SK-MEL-5 (cell line): ENCODE data around the gene PRCP. TPM values are rescaled to one million over a fixed set of nuclear protein-coding genes. Genes with fewer than 3 reads are reported as not detected.
"Not testable (repeated sequence)": the region's sequence is repeated elsewhere in the genome, so short reads cannot be mapped to it uniquely, and the experiment has no call there.

ENCODE experiments used
- DNase-seq: peaks from one replicate; pipeline ENCODE4 v3.0.0-alpha.2; 2016; ENCODE audit warnings: low read depth, low spot score
- in situ Hi-C: cut with HindIII; loops from 2 replicates; pipeline ENCODE4 v1.10.0; 2016; ENCODE audit warnings: low sequenced_read_pairs, high pct_unique_total_duplicates, low pct_unique_long_range_greater_than_20kb
- total RNA-seq: library from RNA; depleted of rRNA; stranded (reverse); fragments of >200 nt; shearing (Covaris generic); gene quantifications from 2 replicates; pipeline ENCODE4 v1.2.3, GENCODE V29; 2014

PRCP gene
- total RNA-seq, 1 experiment from 2014 or later = 54.8 TPM

DNA sequence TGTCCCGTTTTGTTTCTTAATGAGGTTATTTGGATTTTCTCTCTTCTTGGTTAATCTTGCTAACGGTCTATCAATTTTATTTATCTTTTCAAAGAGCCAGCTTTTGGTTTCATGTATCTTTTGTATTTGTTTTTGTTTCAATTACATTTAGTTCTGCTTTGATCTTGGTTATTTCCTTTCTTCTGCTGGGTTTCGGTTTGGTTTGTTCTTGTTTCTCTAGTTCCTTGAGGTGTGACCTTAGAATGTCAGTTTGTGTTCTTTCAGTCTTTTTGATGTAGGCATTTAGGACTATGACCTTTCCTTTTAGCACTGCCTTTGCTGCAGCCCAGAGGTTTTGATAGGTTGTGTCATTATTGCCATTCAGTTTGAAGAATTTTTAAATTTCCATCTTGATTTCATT, 20.0 kb upstream of the PRCP start:
- DNase-seq, in situ Hi-C loops: not testable (repeated sequence)

DNA sequence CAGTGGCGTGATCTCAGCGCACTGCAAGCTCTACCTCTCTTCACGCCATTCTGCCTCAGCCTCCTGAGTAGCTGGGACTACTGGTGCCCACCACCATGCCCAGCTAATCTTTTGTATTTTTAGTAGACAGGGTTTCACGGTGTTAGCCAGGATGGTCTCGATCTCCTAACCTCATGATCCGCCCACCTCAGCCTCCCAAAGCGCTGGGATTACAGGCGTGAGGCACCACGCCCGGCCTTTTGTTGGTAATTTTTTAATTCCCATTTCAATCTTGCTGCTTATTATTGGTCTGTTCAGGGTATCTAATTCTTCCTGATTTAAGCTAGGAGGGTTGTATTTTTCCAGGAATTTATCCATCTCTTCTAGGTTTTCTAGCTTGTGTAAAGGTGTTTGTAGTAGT, 19.6 kb upstream of the PRCP start:
- in situ Hi-C loops, DNase-seq: not testable (repeated sequence)

GRCh38 chr11:82909015-82909640, 8.9 kb upstream of the PRCP start:
- no peak for DNase-seq
- in situ Hi-C loops = no loop called here

DNA sequence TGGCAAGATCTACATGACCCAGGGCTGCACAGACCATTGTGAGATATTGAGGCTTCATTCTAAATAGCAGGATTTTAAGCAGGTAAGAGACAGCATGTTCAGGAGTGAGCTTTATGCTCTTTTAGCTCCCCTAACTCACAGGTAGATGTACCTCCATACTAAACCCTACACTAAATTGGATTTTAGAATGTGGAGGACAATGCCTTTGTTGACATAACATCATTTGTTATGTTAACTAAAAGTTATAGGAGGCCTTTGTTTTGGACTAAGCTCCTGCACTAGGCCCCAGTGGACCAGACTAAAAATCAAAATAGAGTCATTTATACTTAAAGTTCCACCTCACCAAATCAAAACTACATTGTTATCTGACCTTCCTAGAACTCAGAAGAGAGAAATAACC, 8.1 kb upstream of the PRCP start:
- in situ Hi-C loops = no loop called here
- no peak for DNase-seq

DNA sequence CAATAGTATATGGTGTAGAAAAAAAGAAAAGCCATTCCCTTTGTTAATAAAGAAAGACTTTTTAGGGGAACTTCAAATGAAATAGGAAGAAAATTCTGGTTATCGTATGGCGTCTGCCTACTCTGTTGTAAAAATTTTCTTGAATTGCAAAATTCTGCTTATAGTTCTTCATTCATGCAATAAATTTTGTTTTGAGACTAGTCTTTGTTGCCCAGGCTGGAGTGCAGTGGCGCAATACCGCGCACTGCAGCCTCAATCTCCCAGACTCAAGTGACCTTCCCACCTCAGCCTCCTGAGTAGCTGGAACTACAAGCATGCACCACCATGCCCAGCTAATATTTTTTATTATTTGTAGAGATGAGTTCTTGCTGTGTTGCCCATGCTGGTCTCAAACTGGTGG, 7.1 kb upstream of the PRCP start:
- no peak for DNase-seq
- in situ Hi-C loops = no loop called here

- in situ Hi-C loops = no loop called here
Measured at GRCh38 chr11:82906931-82907330, 6.7 kb upstream of the PRCP start.

GRCh38 chr11:82906236-82906635, 6.0 kb upstream of the PRCP start:
- DNase-seq = peak; percentile 55
- in situ Hi-C loops = no loop called here

More at GRCh38 chr11:82906931-82907330, 6.7 kb upstream of the PRCP start:
- no peak for DNase-seq

DNA sequence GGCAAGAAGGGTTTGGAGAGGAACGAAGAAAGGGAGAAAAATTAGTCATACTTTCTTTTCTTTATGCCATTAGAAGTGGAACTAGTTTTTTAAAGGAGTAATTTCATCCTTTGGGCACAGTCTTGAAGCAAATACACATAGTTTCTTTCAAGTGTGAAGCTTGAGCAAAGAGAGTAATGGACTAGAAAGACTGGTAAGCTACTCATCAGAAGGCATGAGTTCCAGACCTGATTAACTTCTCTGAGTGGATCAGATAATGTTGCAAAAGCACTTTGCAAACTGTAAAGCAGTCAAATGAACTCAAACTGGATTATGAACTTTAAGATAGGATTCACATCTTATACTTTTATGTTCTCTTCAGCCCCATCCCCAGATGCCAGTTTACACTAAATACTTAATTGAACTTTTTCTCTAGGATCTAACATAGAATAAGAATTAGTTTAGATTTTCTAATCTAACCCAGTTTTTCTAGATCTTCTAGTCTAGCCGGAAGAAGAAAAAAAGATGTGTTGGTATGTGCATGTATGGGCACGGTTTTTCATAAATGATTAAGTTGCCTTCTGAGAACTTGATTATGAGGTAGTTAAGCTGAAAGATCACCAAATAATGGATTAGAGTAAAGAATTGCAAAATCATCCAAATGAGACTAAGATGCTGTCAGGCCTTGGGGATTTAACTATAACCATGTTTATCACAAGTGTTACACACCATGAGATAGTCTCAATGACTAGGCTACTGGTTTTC, 3.8 kb upstream of the PRCP start:
- no peak for DNase-seq
- in situ Hi-C loops = no loop called here

- in situ Hi-C loops = no loop called here
- DNase-seq = no peak
Measured at GRCh38 chr11:82902880-82903279, 2.6 kb upstream of the PRCP start.

- in situ Hi-C loops = no loop called here
- no peak for DNase-seq
Measured at GRCh38 chr11:82901922-82902485, 1.8 kb upstream of the PRCP start.

GRCh38 chr11:82901165-82901921, 1.1 kb upstream of the PRCP start, which contains the start of gene DDIAS:
Gene DDIAS (plus strand): TSS chr11:82901736. CDS start chr11:82914739, 13,003 bp downstream.
- in situ Hi-C loops = no loop called here
- peak; percentile 96 for DNase-seq

- DNase-seq = no peak
- in situ Hi-C loops = no loop called here
Measured at GRCh38 chr11:82899957-82900276, 313 bp downstream of the PRCP start.

GRCh38 chr11:82899186-82899820, 927 bp downstream of the PRCP start:
- no peak for DNase-seq
- in situ Hi-C loops = no loop called here

GRCh38 chr11:82898241-82898640, 2.0 kb downstream of the PRCP start:
- in situ Hi-C loops = no loop called here
- no peak for DNase-seq

DNA sequence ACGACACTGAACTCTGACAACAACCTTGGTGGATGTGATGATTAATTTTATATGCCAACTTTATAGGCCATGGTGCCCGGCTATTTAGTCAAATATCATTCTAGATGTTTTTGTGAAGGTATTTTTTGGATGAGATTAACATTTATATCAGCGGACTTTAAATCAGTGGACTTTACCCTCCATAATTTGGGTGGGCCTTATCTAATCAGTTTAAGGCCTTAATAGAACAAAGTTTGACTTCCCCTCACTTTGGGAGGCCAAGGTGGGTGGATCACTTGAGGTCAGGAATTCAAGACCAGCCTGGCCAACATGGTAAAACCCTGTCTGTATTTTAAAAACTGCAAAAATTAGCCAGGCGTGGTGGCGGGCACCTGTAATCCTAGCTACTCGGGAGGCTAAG, 4.0 kb downstream of the PRCP start:
- no peak for DNase-seq
- in situ Hi-C loops = no loop called here

DNA sequence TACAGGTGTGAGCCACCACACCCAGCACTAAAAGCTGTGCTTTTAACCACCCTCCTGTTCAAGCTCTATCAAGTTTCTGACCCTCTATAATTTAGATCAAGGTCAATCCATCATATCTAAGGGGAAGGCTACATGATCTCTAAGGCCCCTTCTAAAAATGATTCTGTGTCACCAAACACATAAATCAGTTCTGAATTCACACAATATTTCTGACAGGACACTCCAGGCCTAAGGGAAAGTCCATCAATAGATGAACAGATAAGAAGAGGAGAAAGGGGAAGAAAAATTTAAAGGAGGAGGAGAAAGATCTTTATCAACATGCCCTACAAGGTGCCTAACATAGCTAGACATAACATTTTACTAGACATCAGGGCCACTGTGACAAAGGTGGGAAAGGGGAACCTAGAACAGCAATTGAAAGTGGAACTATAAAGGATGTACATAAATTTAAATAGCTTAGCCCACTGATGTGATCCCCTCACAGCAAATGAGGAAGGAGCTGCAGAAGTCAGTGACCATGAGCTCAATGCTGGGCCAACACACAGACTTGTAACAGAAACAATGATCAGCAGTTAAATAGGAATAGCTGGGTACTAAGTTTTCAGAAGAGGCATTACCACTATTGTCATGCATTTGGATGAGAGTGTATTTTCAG, 4.7 kb downstream of the PRCP start:
- in situ Hi-C loops = no loop called here
- no peak for DNase-seq

DNA sequence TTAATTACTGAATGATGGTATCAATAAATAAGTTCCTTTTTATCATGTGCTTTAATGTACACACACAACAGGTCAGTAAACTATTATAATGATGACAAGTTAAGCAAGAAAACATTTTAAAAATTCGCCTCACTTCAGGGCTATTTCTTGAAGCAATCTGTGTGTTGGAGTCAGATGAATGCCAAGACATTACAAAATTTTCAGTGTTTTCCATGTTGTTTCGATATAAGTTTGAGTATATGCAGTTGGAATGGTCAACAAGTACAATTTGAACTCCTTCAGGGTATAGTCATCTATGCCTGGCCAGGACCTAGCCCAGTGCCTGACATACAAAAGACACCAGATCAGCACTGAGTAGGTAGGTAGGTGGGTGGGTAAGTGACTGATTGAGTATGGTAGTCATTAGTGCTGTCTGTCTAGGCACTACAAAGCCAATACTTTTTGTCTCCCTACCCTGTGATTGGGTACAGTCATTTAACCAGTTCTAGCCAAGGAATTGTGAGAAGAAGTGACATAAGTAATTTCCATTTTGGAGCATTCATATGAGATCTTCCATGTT, 7.5 kb downstream of the PRCP start:
- in situ Hi-C loops = no loop called here
- DNase-seq = no peak
